Measurements from ENCODE around the gene CRNN. TPM values are rescaled to one million over a fixed set of nuclear protein-coding genes. Genes with fewer than 3 reads are reported as not detected.

Gene CRNN
- total RNA-seq, 2 donors from 2014 or later = not detected

DNA sequence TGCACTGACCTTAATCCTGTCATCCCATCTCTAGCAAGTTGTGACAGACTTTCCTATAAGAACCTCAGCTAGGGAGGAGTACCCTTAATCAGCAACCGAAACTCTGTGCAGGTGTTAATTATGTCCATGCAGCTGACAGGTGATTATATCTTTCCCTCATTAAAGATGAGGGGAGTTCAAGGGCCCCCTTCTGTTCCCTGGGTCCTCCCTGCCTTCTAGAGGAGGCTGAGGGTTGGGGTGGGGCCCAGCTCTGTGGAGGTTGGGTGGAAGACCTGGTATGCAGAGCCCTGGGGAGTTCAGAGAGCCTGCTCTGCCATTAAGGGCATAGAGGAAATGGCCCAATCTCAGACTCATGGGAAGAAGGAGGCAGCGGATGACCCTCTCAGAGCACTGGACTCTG, 35.6 kb upstream of the CRNN start:
- Histone ChIP-seq H3K27me3 (ENCODE audit: control insufficient read depth, insufficient read depth, low read length, poor library complexity, severe bottlenecking) (no peaks in the 10 kb centered on the region), H3K4me1 (ENCODE audit: control insufficient read depth, insufficient read depth, low read length) (no peaks in the 10 kb centered on the region), H3K9ac (ENCODE audit: extremely low read depth, low read length, poor library complexity, severe bottlenecking) (no peak overlapping the region), H3K9me3 (ENCODE audit: control insufficient read depth, low read length) (peaks cover 69% of the 10 kb centered on the region), H3K36me3 (ENCODE audit: control insufficient read depth, insufficient read depth, low read length) (no peaks in the 10 kb centered on the region), H3K27ac (ENCODE audit: low read depth, low read length) (no peak overlapping the region), H3K4me3 (ENCODE audit: low read length) (no peak overlapping the region)
- Mint-ChIP-seq H3K36me3 (ENCODE audit: low read depth) (no peaks in the 10 kb centered on the region), H3K9me3 (peaks cover 33% of the 10 kb centered on the region), H3K4me3 (no peak overlapping the region), H3K27me3 (ENCODE audit: insufficient read depth) (no peaks in the 10 kb centered on the region), H3K4me1 (no peaks in the 10 kb centered on the region), H3K27ac (no peak overlapping the region)
- TF ChIP-seq, protein P1, sequence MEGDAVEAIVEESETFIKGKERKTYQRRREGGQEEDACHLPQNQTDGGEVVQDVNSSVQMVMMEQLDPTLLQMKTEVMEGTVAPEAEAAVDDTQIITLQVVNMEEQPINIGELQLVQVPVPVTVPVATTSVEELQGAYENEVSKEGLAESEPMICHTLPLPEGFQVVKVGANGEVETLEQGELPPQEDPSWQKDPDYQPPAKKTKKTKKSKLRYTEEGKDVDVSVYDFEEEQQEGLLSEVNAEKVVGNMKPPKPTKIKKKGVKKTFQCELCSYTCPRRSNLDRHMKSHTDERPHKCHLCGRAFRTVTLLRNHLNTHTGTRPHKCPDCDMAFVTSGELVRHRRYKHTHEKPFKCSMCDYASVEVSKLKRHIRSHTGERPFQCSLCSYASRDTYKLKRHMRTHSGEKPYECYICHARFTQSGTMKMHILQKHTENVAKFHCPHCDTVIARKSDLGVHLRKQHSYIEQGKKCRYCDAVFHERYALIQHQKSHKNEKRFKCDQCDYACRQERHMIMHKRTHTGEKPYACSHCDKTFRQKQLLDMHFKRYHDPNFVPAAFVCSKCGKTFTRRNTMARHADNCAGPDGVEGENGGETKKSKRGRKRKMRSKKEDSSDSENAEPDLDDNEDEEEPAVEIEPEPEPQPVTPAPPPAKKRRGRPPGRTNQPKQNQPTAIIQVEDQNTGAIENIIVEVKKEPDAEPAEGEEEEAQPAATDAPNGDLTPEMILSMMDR (conservative IDR thresholded peaks at IDR 0.05) = no peak
- 83 to 95% methylated on average over 2 of the region's 2 CpGs for WGBS, 2 experiments (ENCODE audit: insufficient coverage in 1 of 2, insufficient read length in 1 of 2)
- no peak for DNase-seq

- Histone ChIP-seq H3K27ac (ENCODE audit: low read depth, low read length) (no peak overlapping the region), H3K9me3 (ENCODE audit: control insufficient read depth, low read length) (peaks cover 73% of the 10 kb centered on the region), H3K4me3 (ENCODE audit: low read length) (no peak overlapping the region), H3K4me1 (ENCODE audit: control insufficient read depth, insufficient read depth, low read length) (no peaks in the 10 kb centered on the region), H3K36me3 (ENCODE audit: control insufficient read depth, insufficient read depth, low read length) (no peaks in the 10 kb centered on the region), H3K27me3 (ENCODE audit: control insufficient read depth, insufficient read depth, low read length, poor library complexity, severe bottlenecking) (no peaks in the 10 kb centered on the region), H3K9ac (ENCODE audit: extremely low read depth, low read length, poor library complexity, severe bottlenecking) (no peak overlapping the region)
- Mint-ChIP-seq H3K36me3 (ENCODE audit: low read depth) (no peaks in the 10 kb centered on the region), H3K27ac (no peak overlapping the region), H3K4me3 (no peak overlapping the region), H3K4me1 (no peaks in the 10 kb centered on the region), H3K9me3 (peaks cover 33% of the 10 kb centered on the region), H3K27me3 (ENCODE audit: insufficient read depth) (no peaks in the 10 kb centered on the region)
- 56 to 84% methylated on average over 1 to 5 of the region's 5 CpGs for WGBS, 2 experiments (ENCODE audit: insufficient coverage in 1 of 2, insufficient read length in 1 of 2)
- TF ChIP-seq, protein P1 (conservative IDR thresholded peaks at IDR 0.05) = no peak
- DNase-seq = no peak
These were observed 34.4 kb upstream of the CRNN start for GRCh38 chr1:152448496-152448895.

- no peaks in the 10 kb centered on the region for H3K4me1 Mint-ChIP-seq
- Histone ChIP-seq H3K9ac (ENCODE audit: extremely low read depth, low read length, poor library complexity, severe bottlenecking) (no peak overlapping the region), H3K9me3 (ENCODE audit: control insufficient read depth, low read length) (peaks cover 77% of the 10 kb centered on the region), H3K4me3 (ENCODE audit: low read length) (no peak overlapping the region), H3K27ac (ENCODE audit: low read depth, low read length) (no peak overlapping the region), H3K36me3 (ENCODE audit: control insufficient read depth, insufficient read depth, low read length) (no peaks in the 10 kb centered on the region), H3K4me1 (ENCODE audit: control insufficient read depth, insufficient read depth, low read length) (no peaks in the 10 kb centered on the region), H3K27me3 (ENCODE audit: control insufficient read depth, insufficient read depth, low read length, poor library complexity, severe bottlenecking) (no peaks in the 10 kb centered on the region)
- DNase-seq = no peak
- peaks cover 33% of the 10 kb centered on the region for H3K9me3 Mint-ChIP-seq
- H3K4me3 Mint-ChIP-seq = no peak overlapping the region
- 22 to 50% methylated on average over 1 of the region's 2 CpGs for WGBS, 2 experiments (ENCODE audit: insufficient coverage in 1 of 2, insufficient read length in 1 of 2)
- no peaks in the 10 kb centered on the region for H3K36me3 Mint-ChIP-seq (ENCODE audit: low read depth)
- H3K27me3 Mint-ChIP-seq (ENCODE audit: insufficient read depth) = no peaks in the 10 kb centered on the region
- TF ChIP-seq, protein P1 (conservative IDR thresholded peaks at IDR 0.05) = no peak
- H3K27ac Mint-ChIP-seq = no peak overlapping the region
These were observed 34.0 kb upstream of the CRNN start for GRCh38 chr1:152448095-152448494.
